Astrocyte (in vitro differentiated cells and primary cell): ENCODE data around the gene TBC1D2. TPM values are rescaled to one million over a fixed set of nuclear protein-coding genes. Genes with fewer than 3 reads are reported as not detected.

Experiments used
- DNase-seq: peaks from one replicate; pipeline ENCODE4 v3.0.0-alpha.2; 2010; ENCODE audit warnings: low read depth
- FAIRE-seq: peaks from 2 replicates; lab custom pipeline; 2011; peaks lifted over from hg19 to GRCh38; lab: Jason Lieb, UNC
- H2AFZ ChIP-seq: 2 replicates; pipeline ENCODE4 v1.6.0; 2012; ENCODE audit warnings: low read depth, low read length, inconsistent platforms
- H3K27ac ChIP-seq: 2 replicates; pipeline ENCODE4 v1.5.1; 2011; ENCODE audit warnings: low read depth, low read length, inconsistent platforms
- H3K27me3 ChIP-seq: 2 replicates; pipeline ENCODE4 v1.6.0; 2011; ENCODE audit warnings: low read length, inconsistent platforms; ENCODE audit not compliant: insufficient read depth
- H3K36me3 ChIP-seq: 2 replicates; pipeline ENCODE4 v1.5.1; 2011; ENCODE audit warnings: low read length, inconsistent platforms; ENCODE audit not compliant: insufficient read depth
- H3K4me1 ChIP-seq: 2 replicates; pipeline ENCODE4 v1.5.1; 2011; ENCODE audit warnings: low read length, inconsistent platforms; ENCODE audit not compliant: insufficient read depth
- H3K4me2 ChIP-seq: 2 replicates; pipeline ENCODE4 v1.6.0; 2012; ENCODE audit warnings: low read length, inconsistent platforms
- H3K4me3 ChIP-seq: 2 replicates; pipeline ENCODE4 v1.5.1; 2011; ENCODE audit warnings: low read depth, mild to moderate bottlenecking, low read length, inconsistent platforms; ENCODE audit not compliant: insufficient read depth
- H3K79me2 ChIP-seq: 2 replicates; pipeline ENCODE4 v1.6.0; 2012; ENCODE audit warnings: mild to moderate bottlenecking, low read length, inconsistent platforms; ENCODE audit not compliant: insufficient read depth
- H3K9ac ChIP-seq: 2 replicates; pipeline ENCODE4 v1.6.0; 2012; ENCODE audit warnings: mild to moderate bottlenecking, low read length, inconsistent platforms
- H3K9me3 ChIP-seq: 2 replicates; pipeline ENCODE4 v1.5.1; 2012; ENCODE audit warnings: low read depth, mild to moderate bottlenecking, low read length, inconsistent platforms; ENCODE audit not compliant: insufficient read depth
- H4K20me1 ChIP-seq: 2 replicates; pipeline ENCODE4 v1.6.0; 2012; ENCODE audit warnings: low read length, inconsistent platforms; ENCODE audit not compliant: insufficient read depth
- H3K27ac Mint-ChIP-seq: one replicate; pipeline ENCODE4 v1.8.0; 2021; ENCODE audit warnings: mild to moderate bottlenecking, mixed read lengths; ENCODE audit not compliant: unreplicated experiment
- H3K27me3 Mint-ChIP-seq: one replicate; pipeline ENCODE4 v1.8.0; 2021; ENCODE audit warnings: low read depth, mixed read lengths; ENCODE audit not compliant: unreplicated experiment
- H3K36me3 Mint-ChIP-seq: one replicate; pipeline ENCODE4 v1.8.0; 2021; ENCODE audit warnings: low read depth, mixed read lengths; ENCODE audit not compliant: unreplicated experiment
- H3K4me1 Mint-ChIP-seq: one replicate; pipeline ENCODE4 v1.8.0; 2021; ENCODE audit warnings: low read depth, mixed read lengths; ENCODE audit not compliant: unreplicated experiment
- H3K4me3 Mint-ChIP-seq: one replicate; pipeline ENCODE4 v1.8.0; 2021; ENCODE audit warnings: mild to moderate bottlenecking, moderate library complexity, mixed read lengths; ENCODE audit not compliant: unreplicated experiment
- H3K9me3 Mint-ChIP-seq: one replicate; pipeline ENCODE4 v1.8.0; 2021; ENCODE audit warnings: mild to moderate bottlenecking, mixed read lengths; ENCODE audit not compliant: unreplicated experiment
- CTCF ChIP-seq: IDR thresholded peaks from 2 replicates; pipeline ENCODE4 v1.5.1; 2011; ENCODE audit warnings: low read depth, mild to moderate bottlenecking, inconsistent platforms, low read length, moderate library complexity; ENCODE audit not compliant: insufficient read depth
- EZH2 ChIP-seq: IDR thresholded peaks from 2 replicates; pipeline ENCODE4 v1.6.1; 2012; ENCODE audit warnings: mild to moderate bottlenecking, low read length, inconsistent platforms; ENCODE audit not compliant: insufficient read depth
- total RNA-seq: library from RNA; stranded (reverse); gene quantifications from 2 replicates; pipeline ENCODE4 v1.2.1, GENCODE V29; 2021

The TBC1D2 gene
- total RNA-seq, 1 donor from 2014 or later: 9.6 TPM

DNA sequence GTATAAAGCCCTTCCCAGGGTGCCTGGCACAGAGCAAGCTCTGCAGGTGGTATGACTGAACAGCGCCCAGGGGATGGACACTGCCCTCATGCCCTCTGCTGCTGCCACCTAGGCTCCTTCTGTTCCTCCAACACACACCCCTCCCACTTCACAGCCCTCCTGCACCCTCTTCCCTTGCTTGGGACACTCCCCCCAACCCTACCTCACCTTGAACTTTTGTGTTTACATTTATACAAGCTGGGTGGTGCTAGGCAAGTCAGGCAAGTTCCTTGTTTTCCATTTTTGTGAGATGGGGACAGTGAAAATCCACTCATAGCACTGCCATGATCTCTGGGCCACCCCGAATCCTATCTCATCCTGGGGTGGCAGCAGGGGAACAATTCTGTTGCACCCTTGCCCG, 44.2 kb downstream of the TBC1D2 start:
- DNase-seq (no peak), FAIRE-seq (no peak)
- TF ChIP-seq CTCF: no peak
- no peak for TF ChIP-seq EZH2
- H3K4me1 Mint-ChIP-seq: peaks cover 9% of the 10 kb centered on the region
- Histone ChIP-seq H2AFZ (no peak overlapping the region), H3K9me3 (no peaks in the 10 kb centered on the region), H3K4me1 (no peaks in the 10 kb centered on the region), H4K20me1 (no peaks in the 10 kb centered on the region), H3K4me2 (no peak overlapping the region), H3K4me3 (no peak overlapping the region), H3K79me2 (no peaks in the 10 kb centered on the region), H3K9ac (no peak overlapping the region), H3K27ac (no peak overlapping the region), H3K27me3 (no peaks in the 10 kb centered on the region), H3K36me3 (peaks cover 11% of the 10 kb centered on the region)
- peaks cover 18% of the 10 kb centered on the region for H3K27me3 Mint-ChIP-seq
- no peak overlapping the region for H3K4me3 Mint-ChIP-seq
- H3K27ac Mint-ChIP-seq: no peak overlapping the region
- no peaks in the 10 kb centered on the region for H3K9me3 Mint-ChIP-seq
- H3K36me3 Mint-ChIP-seq: peaks cover 33% of the 10 kb centered on the region

GRCh38 chr9:98210435-98210834, 45.0 kb downstream of the TBC1D2 start:
- H3K9me3 ChIP-seq: no peaks in the 10 kb centered on the region
- Mint-ChIP-seq H3K27ac (no peak overlapping the region), H3K9me3 (no peaks in the 10 kb centered on the region), H3K4me1 (peaks cover 9% of the 10 kb centered on the region), H3K4me3 (no peak overlapping the region), H3K36me3 (peaks cover 29% of the 10 kb centered on the region), H3K27me3 (peaks cover 17% of the 10 kb centered on the region)
- DNase-seq: no peak
- H3K4me3 ChIP-seq: no peak overlapping the region
- H2AFZ ChIP-seq: no peak overlapping the region
- H3K4me1 ChIP-seq: no peaks in the 10 kb centered on the region
- FAIRE-seq: no peak
- no peaks in the 10 kb centered on the region for H4K20me1 ChIP-seq
- TF ChIP-seq EZH2 (no peak), CTCF (no peak)
- H3K27me3 ChIP-seq: no peaks in the 10 kb centered on the region
- H3K36me3 ChIP-seq: peaks cover 11% of the 10 kb centered on the region
- H3K4me2 ChIP-seq: no peak overlapping the region
- H3K27ac ChIP-seq: no peak overlapping the region
- no peak overlapping the region for H3K9ac ChIP-seq
- no peaks in the 10 kb centered on the region for H3K79me2 ChIP-seq

DNA sequence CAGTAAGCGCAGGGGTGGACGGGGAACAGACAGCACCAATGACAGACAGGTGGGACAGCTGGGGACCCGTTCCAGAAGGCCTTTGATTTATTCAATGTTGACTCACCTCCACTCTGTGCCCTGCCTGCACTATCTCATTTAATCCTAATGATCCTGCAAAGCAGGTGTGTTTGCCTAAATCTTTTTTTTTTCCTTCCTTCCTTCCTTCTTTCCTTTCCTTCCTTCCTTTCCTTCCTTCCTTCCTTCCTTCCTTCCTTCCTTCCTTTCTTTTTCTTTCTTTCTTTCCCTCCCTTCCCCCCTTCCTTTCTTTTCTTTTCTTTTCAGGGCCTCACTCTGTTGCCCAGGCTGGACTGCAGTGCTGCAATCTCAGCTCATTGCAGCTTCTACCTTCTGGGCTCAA, 45.9 kb downstream of the TBC1D2 start:
- H3K27me3 Mint-ChIP-seq: peaks cover 13% of the 10 kb centered on the region
- peaks cover 4% of the 10 kb centered on the region for H3K4me1 Mint-ChIP-seq
- H3K4me3 Mint-ChIP-seq: no peak overlapping the region
- TF ChIP-seq EZH2 (no peak), CTCF (no peak)
- Histone ChIP-seq H3K27ac (no peak overlapping the region), H4K20me1 (no peaks in the 10 kb centered on the region), H3K4me3 (no peak overlapping the region), H3K27me3 (no peaks in the 10 kb centered on the region), H3K36me3 (peaks cover 14% of the 10 kb centered on the region), H3K9ac (no peak overlapping the region), H2AFZ (no peak overlapping the region), H3K4me1 (no peaks in the 10 kb centered on the region), H3K9me3 (no peaks in the 10 kb centered on the region), H3K4me2 (no peak overlapping the region), H3K79me2 (no peaks in the 10 kb centered on the region)
- no peaks in the 10 kb centered on the region for H3K9me3 Mint-ChIP-seq
- DNase-seq (no peak), FAIRE-seq (no peak)
- peaks cover 23% of the 10 kb centered on the region for H3K36me3 Mint-ChIP-seq
- no peak overlapping the region for H3K27ac Mint-ChIP-seq
